Spleen (tissue), 11 donors: ENCODE measurements around the gene SEMA5B. TPM values are rescaled to one million over a fixed set of nuclear protein-coding genes. Genes with fewer than 3 reads are reported as not detected.

Source experiments
- DNase-seq: peaks from one replicate; pipeline ENCODE4 v3.0.0-alpha.2; 2020
- H3K27ac ChIP-seq, 8 donors: fragments of 200-600 bp; sonication (generic) in 7 of 8; 1 replicate in 4 of 8; 2 replicates in 4 of 8; pipeline versions ENCODE4 v1.5.0 to v1.8.0; 2016 to 2021; ENCODE audit warnings: inconsistent platforms in 4 of 8, mild to moderate bottlenecking in 4 of 8, moderate library complexity in 1 of 8
- H3K27me3 ChIP-seq, 7 donors: fragments of 200-600 bp; sonication (generic) in 6 of 7; replicated peaks in 1 of 7; 1 replicate in 4 of 7; 2 replicates in 3 of 7; pipeline versions ENCODE4 v1.5.0 to v1.8.0; 2016 to 2021; ENCODE audit warnings: inconsistent platforms in 3 of 7, mild to moderate bottlenecking in 1 of 7
- H3K36me3 ChIP-seq, 6 donors: fragments of 200-600 bp; sonication (generic) in 5 of 6; 1 replicate in 4 of 6; 2 replicates in 2 of 6; pipeline versions ENCODE4 v1.5.0 to v1.8.0; 2016 to 2021; ENCODE audit warnings: inconsistent platforms in 2 of 6
- H3K4me1 ChIP-seq, 6 donors: fragments of 200-600 bp; sonication (generic) in 5 of 6; 1 replicate in 3 of 6; 2 replicates in 3 of 6; pipeline versions ENCODE4 v1.5.0 to v1.8.0; 2016 to 2021; ENCODE audit warnings: inconsistent platforms in 3 of 6
- H3K4me3 ChIP-seq, 8 donors: fragments of 200-600 bp; sonication (generic) in 7 of 8; 1 replicate in 4 of 8; 2 replicates in 4 of 8; pipeline versions ENCODE4 v1.5.0 to v1.8.0; 2016 to 2021; ENCODE audit warnings: inconsistent platforms in 4 of 8, mild to moderate bottlenecking in 4 of 8, moderate library complexity in 2 of 8
- H3K9me3 ChIP-seq, 8 donors: fragments of 200-600 bp; sonication (generic) in 7 of 8; 1 replicate in 4 of 8; 2 replicates in 4 of 8; pipeline versions ENCODE4 v1.5.0 to v1.8.0; 2016 to 2021; ENCODE audit warnings: inconsistent platforms in 4 of 8
- POLR2A ChIP-seq, 3 donors: fragments of 450-650 bp; IDR thresholded peaks; one replicate each; pipeline ENCODE4 v1.5.1; 2017; ENCODE audit warnings: antibody characterized with exemption in 3 of 3, mild to moderate bottlenecking in 1 of 3
- POLR2AphosphoS5 ChIP-seq, 3 donors: sonication (generic); formaldehyde crosslinking; IDR thresholded peaks; one replicate each; pipeline ENCODE4 v1.5.1; 2017; ENCODE audit warnings: antibody characterized with exemption in 3 of 3
- WGBS, 5 donors: extraction: QIAGEN DNeasy Blood & Tissue Kit in 3 of 5; methylation state at CpG; one replicate each; pipeline versions ENCODE4 v1.1.5 to v1.1.7; 2013 to 2018; 5-methylcytosine and 5-hydroxymethylcytosine counted together
- intact Hi-C: fragments of 100-400 bp; cut with DNase I; formaldehyde crosslinking; loops from one replicate; pipeline ENCODE4 v1.15.0; 2023; ENCODE audit warnings: low total_unique reads
- polyA plus RNA-seq, 3 donors: library from polyadenylated mRNA; stranded (reverse); fragments of 200-250 nt; gene quantifications; one replicate each; pipeline ENCODE4 v1.2.1, GENCODE V29; 2013
- total RNA-seq, 7 donors: library from RNA; depleted of rRNA in 3 of 7; stranded (reverse); fragments of >200 nt in 3 of 7; fragmentation: NEBNext Ultra II Directional in 4 of 7; extraction: Animal tissue kit (Norgen Biotek cat#: 25700) in 4 of 7; gene quantifications; one replicate each; pipeline versions ENCODE4 v1.1.0 to v1.2.1, GENCODE V29; 2016 to 2021
- TF ChIP-seq, protein P1 (sequence below), 11 experiments: fragments of 200-600 bp in 7 of 11; fragments of 450-650 bp in 4 of 11; sonication (generic) in 4 of 11; IDR thresholded peaks in 8 of 11; conservative IDR thresholded peaks in 3 of 11; 1 replicate in 7 of 11; 2 replicates in 4 of 11; pipeline versions ENCODE4 v1.4.0 to v1.8.0; 2016 to 2021; ENCODE audit warnings: antibody characterized with exemption in 11 of 11, inconsistent platforms in 4 of 11, mild to moderate bottlenecking in 1 of 11
- donor health status: healthy with polysubstance abuse.
- donor health status: DM: no; HTN: no; CAD: no; lungs with moderate emphysema.
- donor health status: DM: no; HTN: no; CAD: no.
- donor health status: Bipolar disorder and iron deficiency.
- donor health status: healthy.
- donor health status: DM: no; HTN: no; CAD: no.
- donor health status: DM: yes; HTN: yes; CAD: no.

Gene SEMA5B
- total and polyA plus RNA-seq, 10 donors: 0.09 to 0.63 (median 0.41) TPM; not detected in 3

DNA sequence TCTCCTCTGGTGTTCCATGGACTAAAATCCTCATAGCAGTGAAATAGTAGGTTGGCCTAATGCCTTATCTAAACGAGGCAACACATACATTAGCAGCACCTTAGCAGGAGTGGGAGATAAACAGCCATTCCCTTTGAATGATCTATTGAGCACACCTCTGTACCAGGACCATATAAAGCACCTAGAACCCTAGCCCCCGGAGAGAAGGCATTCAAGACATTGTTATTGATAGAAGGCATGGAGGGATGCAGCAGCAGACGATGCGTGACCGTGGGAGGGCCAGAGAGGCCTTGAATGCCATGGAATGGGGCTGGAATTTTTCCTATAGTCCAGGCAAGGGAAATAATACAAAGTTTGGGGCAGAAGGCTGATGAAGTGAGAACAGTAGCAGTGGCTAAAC lies 6.6 kb upstream of the SEMA5B start:
- Histone ChIP-seq H3K36me3 (no peaks in the 10 kb centered on the region), H3K27me3 (peaks cover 0 to 32% (median 13%) of the 10 kb centered on the region in 7 donors), H3K27ac (no peak overlapping the region), H3K4me3 (no peak overlapping the region), H3K9me3 (no peaks in the 10 kb centered on the region), H3K4me1 (peaks cover 0 to 36% (median 5%) of the 10 kb centered on the region in 6 donors)
- no peak for DNase-seq
- WGBS, 5 donors: 81 to 95% (median 91%) methylated on average over 5 of the region's 5 CpGs
- TF ChIP-seq POLR2A (IDR thresholded peaks at IDR 0.05): no peak
- intact Hi-C loops: loop anchor here (10.0 kb wide), 1 partner anchor 1489 kb away; the partner anchor contains the start of gene POLQ

DNA sequence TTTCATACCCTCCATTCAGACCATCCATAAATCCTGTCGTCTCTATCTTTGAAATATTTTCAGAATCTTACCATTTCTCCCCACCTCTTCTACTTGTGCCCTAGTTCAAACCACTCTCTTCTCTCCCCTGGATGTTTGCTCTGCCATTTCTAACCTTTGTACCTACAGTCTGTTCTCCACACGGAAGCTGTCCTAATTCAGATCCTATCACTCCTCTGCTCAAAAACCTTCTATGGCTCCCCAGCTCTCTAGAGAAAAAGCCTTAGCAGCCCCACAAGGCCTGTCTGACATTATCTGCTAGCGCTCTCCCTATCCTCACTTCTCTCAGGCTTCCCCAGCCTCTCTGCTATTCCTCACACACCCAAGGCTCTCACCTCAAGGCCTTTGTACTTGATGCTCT lies 4.5 kb upstream of the SEMA5B start:
- TF ChIP-seq POLR2A (IDR thresholded peaks at IDR 0.05) (no peak), POLR2AphosphoS5 (IDR thresholded peaks at IDR 0.05) (no peak)
- TF ChIP-seq, protein P1, sequence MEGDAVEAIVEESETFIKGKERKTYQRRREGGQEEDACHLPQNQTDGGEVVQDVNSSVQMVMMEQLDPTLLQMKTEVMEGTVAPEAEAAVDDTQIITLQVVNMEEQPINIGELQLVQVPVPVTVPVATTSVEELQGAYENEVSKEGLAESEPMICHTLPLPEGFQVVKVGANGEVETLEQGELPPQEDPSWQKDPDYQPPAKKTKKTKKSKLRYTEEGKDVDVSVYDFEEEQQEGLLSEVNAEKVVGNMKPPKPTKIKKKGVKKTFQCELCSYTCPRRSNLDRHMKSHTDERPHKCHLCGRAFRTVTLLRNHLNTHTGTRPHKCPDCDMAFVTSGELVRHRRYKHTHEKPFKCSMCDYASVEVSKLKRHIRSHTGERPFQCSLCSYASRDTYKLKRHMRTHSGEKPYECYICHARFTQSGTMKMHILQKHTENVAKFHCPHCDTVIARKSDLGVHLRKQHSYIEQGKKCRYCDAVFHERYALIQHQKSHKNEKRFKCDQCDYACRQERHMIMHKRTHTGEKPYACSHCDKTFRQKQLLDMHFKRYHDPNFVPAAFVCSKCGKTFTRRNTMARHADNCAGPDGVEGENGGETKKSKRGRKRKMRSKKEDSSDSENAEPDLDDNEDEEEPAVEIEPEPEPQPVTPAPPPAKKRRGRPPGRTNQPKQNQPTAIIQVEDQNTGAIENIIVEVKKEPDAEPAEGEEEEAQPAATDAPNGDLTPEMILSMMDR (IDR thresholded peaks at IDR 0.05 in 8 of 11, conservative IDR thresholded peaks at IDR 0.05 in 3 of 11): no peak
- WGBS, 5 donors: 63 to 85% (median 73%) methylated on average over 3 of the region's 3 CpGs
- H3K36me3 ChIP-seq: no peaks in the 10 kb centered on the region
- intact Hi-C loops: loop anchor here (10.0 kb wide), 1 partner anchor 1487 kb away; the partner anchor contains the start of gene POLQ
- no peaks in the 10 kb centered on the region for H3K9me3 ChIP-seq
- H3K27me3 ChIP-seq: peaks cover 9 to 53% (median 34%) of the 10 kb centered on the region in 7 donors
- peaks cover 11 to 57% (median 25%) of the 10 kb centered on the region in 6 donors for H3K4me1 ChIP-seq
- DNase-seq: no peak
- no peak overlapping the region for H3K27ac ChIP-seq
- no peak overlapping the region for H3K4me3 ChIP-seq

DNA sequence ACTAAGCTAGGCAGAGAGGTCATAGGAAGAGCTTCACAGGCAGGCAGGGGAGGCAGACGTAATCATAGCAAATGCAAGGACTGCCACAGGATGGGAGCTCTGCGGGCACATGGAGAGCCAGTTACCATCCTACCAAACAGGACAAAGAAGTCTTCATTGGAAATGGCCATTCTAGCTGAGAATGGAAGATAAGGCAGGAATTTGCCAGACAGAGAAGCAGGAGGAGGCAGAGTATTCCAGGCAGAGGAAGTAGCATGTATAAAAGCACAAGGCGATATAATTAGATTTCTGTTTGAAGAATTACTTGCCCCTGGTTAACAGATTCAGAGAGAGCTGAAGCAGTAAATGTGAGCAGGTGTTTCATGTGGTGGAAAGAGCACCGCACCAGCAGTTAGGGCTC lies 3.5 kb upstream of the SEMA5B start:
- H3K27ac ChIP-seq: no peak overlapping the region
- 66 to 78% (median 71%) methylated on average over 4 of the region's 4 CpGs for WGBS, 5 donors

DNA sequence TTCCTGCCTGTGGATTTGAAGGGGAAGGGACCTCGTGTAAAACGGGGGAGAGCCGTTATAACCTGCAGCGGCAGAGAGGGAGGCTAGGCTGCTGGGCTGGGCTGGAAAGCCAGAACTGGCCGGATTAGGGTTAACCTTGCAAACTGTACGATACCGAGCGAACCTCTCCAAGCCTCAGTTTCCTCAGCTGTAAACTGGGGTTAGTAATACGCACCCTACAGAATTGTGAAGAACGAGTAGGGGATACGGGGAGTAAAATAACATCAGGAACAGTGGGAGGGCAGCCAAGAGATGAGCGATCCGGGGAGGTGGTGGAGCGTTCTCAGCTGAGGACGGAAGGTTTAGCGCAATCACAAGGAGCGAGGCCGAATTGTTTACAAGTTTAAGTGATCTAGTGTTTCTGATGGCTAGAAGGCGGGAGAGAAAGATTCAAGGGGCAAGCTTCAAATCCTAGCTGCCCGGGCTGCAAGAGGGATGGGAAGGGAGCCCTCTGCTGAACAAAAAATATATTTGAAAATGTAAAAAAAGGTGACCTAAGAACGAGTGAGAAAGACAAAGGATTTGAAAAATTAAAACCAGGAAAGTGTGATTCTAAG lies 768 bp upstream of the SEMA5B start:
- Histone ChIP-seq H3K4me1 (peaks cover 18 to 62% (median 38%) of the 10 kb centered on the region in 6 donors), H3K4me3 (peak overlapping the region; percentile 49 to 75 (median 60)), H3K36me3 (no peaks in the 10 kb centered on the region), H3K9me3 (no peaks in the 10 kb centered on the region), H3K27ac (no peak overlapping the region), H3K27me3 (peaks cover 17 to 79% (median 53%) of the 10 kb centered on the region in 7 donors)
- no peak for DNase-seq
- 1 to 4% (median 2%) methylated on average over 19 to 21 of the region's 21 CpGs for WGBS, 5 donors
- no peak for TF ChIP-seq POLR2AphosphoS5 (IDR thresholded peaks at IDR 0.05)
- TF ChIP-seq, protein P1 (IDR thresholded peaks at IDR 0.05 in 8 of 11, conservative IDR thresholded peaks at IDR 0.05 in 3 of 11): peak in 9 of 11 experiments; percentile 5 to 50 (median 36)
- intact Hi-C loops: loop anchor here (10.0 kb wide), 2 partner anchors 84 to 264 kb away; no protein-coding TSS in a partner anchor

More for the DNA sequence above, 3.5 kb upstream of the SEMA5B start:
- intact Hi-C loops: loop anchor here (10.0 kb wide), 1 partner anchor 1486 kb away; the partner anchor contains the start of gene POLQ
- H3K9me3 ChIP-seq: no peaks in the 10 kb centered on the region
- H3K4me1 ChIP-seq: peaks cover 18 to 60% (median 36%) of the 10 kb centered on the region in 6 donors
- peaks cover 17 to 63% (median 44%) of the 10 kb centered on the region in 7 donors for H3K27me3 ChIP-seq
- H3K36me3 ChIP-seq: no peaks in the 10 kb centered on the region
- H3K4me3 ChIP-seq: no peak overlapping the region
- no peak for TF ChIP-seq POLR2A (IDR thresholded peaks at IDR 0.05)
- TF ChIP-seq, protein P1 (IDR thresholded peaks at IDR 0.05 in 8 of 11, conservative IDR thresholded peaks at IDR 0.05 in 3 of 11): no peak
- TF ChIP-seq POLR2AphosphoS5 (IDR thresholded peaks at IDR 0.05): no peak
- DNase-seq: no peak
